ENCODE measurements around the gene MICAL2. TPM values are rescaled to one million over a fixed set of nuclear protein-coding genes. Genes with fewer than 3 reads are reported as not detected.

The MICAL2 gene
- total RNA-seq, 1 donor from 2014 or later, result 104 TPM

GRCh38 chr11:12127206-12127898 is 17.0 kb downstream of the MICAL2 start:
- no peak for DNase-seq (ENCODE audit: low read depth)
- TF ChIP-seq CTCF (conservative IDR thresholded peaks at IDR 0.05; ENCODE audit: low read depth, low read length), result peak; percentile 5
- H3K4me3 ChIP-seq (ENCODE audit: low read depth, low read length), result no peak overlapping the region

- no peak for TF ChIP-seq CTCF (conservative IDR thresholded peaks at IDR 0.05; ENCODE audit: low read depth, low read length)
- no peak overlapping the region for H3K4me3 ChIP-seq (ENCODE audit: low read depth, low read length)
- no peak for DNase-seq (ENCODE audit: low read depth)
Observed at GRCh38 chr11:12128301-12128751, 17.9 kb downstream of the MICAL2 start.

DNA sequence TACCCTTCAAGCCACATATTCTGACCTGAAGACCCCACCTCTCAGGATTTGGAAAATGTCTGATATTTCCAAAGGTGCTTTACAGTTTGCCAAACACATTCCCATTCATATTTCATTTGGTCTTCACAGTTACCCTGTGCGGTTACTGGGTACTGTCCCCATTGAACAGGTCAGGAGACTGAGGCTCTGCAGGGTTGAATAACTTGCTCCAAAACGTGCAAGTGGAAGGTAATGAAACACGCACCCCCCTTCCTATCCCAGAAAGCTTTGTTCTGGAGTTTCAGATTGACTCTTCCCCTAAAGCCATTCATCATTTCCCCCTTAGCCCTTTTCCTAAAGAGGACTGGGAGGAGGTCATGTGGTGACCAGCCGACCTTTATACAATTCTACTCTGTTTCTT is 18.8 kb downstream of the MICAL2 start:
- no peak for DNase-seq (ENCODE audit: low read depth)
- TF ChIP-seq CTCF (conservative IDR thresholded peaks at IDR 0.05; ENCODE audit: low read depth, low read length), result no peak
- H3K4me3 ChIP-seq (ENCODE audit: low read depth, low read length), result no peak overlapping the region

DNA sequence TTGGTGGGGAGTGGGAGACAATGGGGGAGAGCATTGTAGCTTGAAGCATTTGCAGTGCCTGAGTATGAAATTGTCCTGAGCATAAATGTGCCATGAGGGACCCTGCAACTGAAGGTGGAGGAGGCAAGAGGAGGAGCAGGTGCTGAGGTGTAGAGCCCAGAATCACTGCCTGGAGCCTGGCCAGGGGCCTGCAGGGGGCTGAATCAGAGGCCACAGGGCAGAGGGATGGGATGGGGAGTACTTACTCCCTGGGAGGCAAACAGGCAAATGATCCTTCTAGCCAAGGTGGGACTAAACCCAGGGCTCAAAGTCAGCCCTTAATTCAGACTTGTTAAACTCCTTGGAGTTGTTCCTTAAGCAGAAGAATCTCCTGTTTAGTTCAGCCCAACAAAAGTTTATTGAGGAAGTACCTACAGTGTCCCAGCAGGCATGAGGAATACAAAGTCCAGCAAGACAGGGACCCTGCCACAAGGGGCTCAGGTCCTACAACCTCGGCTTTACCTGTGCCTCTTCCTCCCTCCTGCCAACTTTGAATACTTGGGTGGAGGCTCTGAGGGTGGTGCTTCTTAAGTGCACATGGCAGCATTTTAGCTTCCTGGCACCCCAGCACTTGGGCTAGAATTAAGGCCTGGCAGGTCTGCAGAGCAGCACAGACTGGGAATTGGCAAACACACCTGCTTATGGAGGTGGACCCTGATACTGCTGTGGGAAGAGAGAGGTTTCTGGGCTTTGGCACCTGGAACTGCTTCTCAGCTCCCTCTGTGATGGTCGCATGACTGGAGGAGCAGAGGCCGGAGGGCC is 20.0 kb downstream of the MICAL2 start:
- H3K4me3 ChIP-seq (ENCODE audit: low read depth, low read length), result no peak overlapping the region
- TF ChIP-seq CTCF (conservative IDR thresholded peaks at IDR 0.05; ENCODE audit: low read depth, low read length), result no peak

DNA sequence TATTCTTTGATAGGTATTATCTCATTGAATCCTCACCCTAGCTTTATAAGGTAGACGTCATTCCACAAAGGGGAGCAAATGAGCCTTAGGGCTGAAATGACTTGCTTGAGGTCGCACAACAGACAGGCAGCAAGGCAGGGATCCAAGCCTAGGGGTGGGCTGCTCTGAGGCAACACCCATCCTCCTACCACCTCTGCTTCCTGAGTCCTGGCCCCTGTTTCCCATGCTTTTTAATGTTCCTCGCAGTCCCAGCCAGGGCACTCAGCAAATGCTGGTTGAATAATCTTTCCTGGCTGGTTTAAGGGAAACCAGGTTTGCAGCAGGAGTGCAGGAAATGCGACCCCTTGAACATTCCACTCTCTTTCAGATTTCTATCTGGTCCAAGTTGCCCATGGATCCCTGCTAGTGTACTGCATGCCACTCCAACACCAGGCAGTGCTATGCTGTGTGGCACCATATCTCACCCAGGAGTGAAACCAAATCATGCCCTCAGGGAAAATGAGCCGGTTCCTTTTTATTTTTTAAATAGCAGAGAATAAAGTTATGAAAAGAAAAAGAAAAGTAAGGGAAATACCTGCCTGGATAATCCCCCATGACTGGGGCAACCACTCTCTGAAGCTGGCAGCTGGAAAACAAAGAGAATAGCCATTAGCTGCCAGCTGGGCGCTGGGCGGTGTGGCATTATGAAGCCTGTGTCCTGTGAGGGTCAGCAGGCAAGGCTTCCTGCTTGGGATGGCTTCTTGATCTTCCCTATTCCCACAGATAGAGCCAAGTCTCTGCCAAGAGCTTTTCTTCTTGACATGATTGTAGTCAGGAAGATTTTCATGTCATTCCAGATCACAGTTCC is 21.8 kb downstream of the MICAL2 start:
- no peak for TF ChIP-seq CTCF (conservative IDR thresholded peaks at IDR 0.05; ENCODE audit: low read depth, low read length)
- DNase-seq (ENCODE audit: low read depth), result no peak
- no peak overlapping the region for H3K4me3 ChIP-seq (ENCODE audit: low read depth, low read length)

More for the DNA sequence above, 20.0 kb downstream of the MICAL2 start:
- no peak for DNase-seq (ENCODE audit: low read depth)

DNA sequence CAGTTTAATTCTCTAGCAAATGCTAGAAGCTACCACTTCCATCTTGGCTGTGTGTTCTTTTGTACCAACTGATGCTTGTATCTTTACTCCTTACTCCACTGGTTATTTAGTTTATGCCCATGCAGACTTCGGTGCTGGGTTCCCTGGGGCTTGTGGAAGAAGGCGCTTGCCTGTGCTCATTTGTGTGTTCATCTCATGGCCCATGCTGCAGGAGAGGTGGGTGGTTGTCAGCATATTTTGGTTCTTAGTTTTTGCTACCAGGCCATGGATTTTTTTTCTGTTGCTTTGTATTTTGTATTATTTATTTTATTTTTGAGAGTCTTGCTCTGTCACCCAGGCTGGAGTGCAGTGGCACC is 22.4 kb downstream of the MICAL2 start:
- no peak for DNase-seq (ENCODE audit: low read depth)
- no peak for TF ChIP-seq CTCF (conservative IDR thresholded peaks at IDR 0.05; ENCODE audit: low read depth, low read length)
- H3K4me3 ChIP-seq (ENCODE audit: low read depth, low read length), result no peak overlapping the region
